Activated CD4-positive, alpha-beta T cell treated with anti-CD3 and anti-CD28 coated beads, Interleukin-2, amount 50 U/mL, for 1 hour (primary cell): ENCODE results near the gene RBPJ.

Source experiments
- DNase-seq: peaks from one replicate; pipeline ENCODE4 v3.0.0-alpha.2; 2020

The RBPJ gene

GRCh38 chr4:26463386-26463785, 142.6 kb downstream of the RBPJ start:
- DNase-seq = no peak

GRCh38 chr4:26464420-26465095, 143.7 kb downstream of the RBPJ start:
- DNase-seq = no peak

- DNase-seq = no peak
These were observed 145.9 kb downstream of the RBPJ start for GRCh38 chr4:26466578-26467270.

GRCh38 chr4:26467724-26468123, 146.9 kb downstream of the RBPJ start:
- DNase-seq = no peak

- DNase-seq = no peak
These were observed 147.6 kb downstream of the RBPJ start for GRCh38 chr4:26468283-26468949.

- no peak for DNase-seq
These were observed 148.2 kb downstream of the RBPJ start for GRCh38 chr4:26468977-26469376.

GRCh38 chr4:26471890-26472289, 151.1 kb downstream of the RBPJ start:
- DNase-seq = no peak

- DNase-seq = no peak
These were observed 153.1 kb downstream of the RBPJ start for GRCh38 chr4:26473893-26474292.

- no peak for DNase-seq
These were observed 153.7 kb downstream of the RBPJ start for GRCh38 chr4:26474551-26474950.

- no peak for DNase-seq
These were observed 154.9 kb downstream of the RBPJ start for GRCh38 chr4:26475716-26476115.

- DNase-seq = no peak
These were observed 155.7 kb downstream of the RBPJ start for GRCh38 chr4:26476545-26476944.

GRCh38 chr4:26478330-26478729, 157.5 kb downstream of the RBPJ start:
- DNase-seq = no peak

GRCh38 chr4:26482508-26483462, 162.0 kb downstream of the RBPJ start:
- DNase-seq = no peak

GRCh38 chr4:26484032-26484515, 163.3 kb downstream of the RBPJ start:
- no peak for DNase-seq

GRCh38 chr4:26484516-26484915, 163.7 kb downstream of the RBPJ start:
- DNase-seq = no peak
